22Rv1 (cell line): ENCODE results near the gene LOX.

Experiments used
- ZFX ChIP-seq: fragments of 450-650 bp; IDR thresholded peaks from 2 replicates; pipeline ENCODE4 v1.6.1; 2017; ENCODE audit warnings: antibody characterized with exemption, borderline replicate concordance
- TF ChIP-seq, protein P1 (sequence below): fragments of 450-650 bp; IDR thresholded peaks from 2 replicates; pipeline ENCODE4 v1.5.1; 2017; ENCODE audit warnings: mild to moderate bottlenecking

DNA sequence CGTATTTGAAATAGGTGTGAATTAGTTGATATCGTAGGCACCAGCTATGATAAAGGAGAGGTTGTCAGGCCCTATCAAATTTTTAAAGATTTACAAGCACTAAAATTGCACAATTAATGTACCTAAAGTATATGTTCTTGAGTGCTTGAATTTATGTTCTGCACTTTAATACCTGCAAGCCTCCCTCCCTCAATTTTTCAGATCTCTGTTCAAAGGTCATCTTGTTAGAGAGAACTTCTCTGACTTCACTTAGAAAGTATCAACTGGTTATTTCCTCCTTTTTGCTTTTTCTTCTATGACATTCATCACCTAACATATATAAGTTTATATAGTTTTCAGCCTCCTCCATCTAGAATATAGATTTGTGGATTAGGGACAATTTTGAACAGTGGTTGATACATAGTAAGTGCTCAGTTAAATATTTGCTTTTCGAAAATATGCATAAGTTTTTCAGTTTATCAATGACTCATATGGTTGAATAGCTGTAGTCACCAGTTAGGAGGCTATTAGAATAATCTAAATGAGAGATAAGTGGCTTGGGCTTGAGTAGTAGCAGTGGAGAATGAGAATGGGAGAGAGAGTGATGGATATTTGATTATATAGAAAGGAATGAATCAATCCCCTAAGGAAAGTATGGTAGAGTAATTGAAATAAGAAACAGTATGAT is 37.3 kb downstream of the LOX start:
- TF ChIP-seq, protein P1, sequence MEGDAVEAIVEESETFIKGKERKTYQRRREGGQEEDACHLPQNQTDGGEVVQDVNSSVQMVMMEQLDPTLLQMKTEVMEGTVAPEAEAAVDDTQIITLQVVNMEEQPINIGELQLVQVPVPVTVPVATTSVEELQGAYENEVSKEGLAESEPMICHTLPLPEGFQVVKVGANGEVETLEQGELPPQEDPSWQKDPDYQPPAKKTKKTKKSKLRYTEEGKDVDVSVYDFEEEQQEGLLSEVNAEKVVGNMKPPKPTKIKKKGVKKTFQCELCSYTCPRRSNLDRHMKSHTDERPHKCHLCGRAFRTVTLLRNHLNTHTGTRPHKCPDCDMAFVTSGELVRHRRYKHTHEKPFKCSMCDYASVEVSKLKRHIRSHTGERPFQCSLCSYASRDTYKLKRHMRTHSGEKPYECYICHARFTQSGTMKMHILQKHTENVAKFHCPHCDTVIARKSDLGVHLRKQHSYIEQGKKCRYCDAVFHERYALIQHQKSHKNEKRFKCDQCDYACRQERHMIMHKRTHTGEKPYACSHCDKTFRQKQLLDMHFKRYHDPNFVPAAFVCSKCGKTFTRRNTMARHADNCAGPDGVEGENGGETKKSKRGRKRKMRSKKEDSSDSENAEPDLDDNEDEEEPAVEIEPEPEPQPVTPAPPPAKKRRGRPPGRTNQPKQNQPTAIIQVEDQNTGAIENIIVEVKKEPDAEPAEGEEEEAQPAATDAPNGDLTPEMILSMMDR = no peak
- no peak for TF ChIP-seq ZFX
